ENCODE data around the gene NGEF.

DNA sequence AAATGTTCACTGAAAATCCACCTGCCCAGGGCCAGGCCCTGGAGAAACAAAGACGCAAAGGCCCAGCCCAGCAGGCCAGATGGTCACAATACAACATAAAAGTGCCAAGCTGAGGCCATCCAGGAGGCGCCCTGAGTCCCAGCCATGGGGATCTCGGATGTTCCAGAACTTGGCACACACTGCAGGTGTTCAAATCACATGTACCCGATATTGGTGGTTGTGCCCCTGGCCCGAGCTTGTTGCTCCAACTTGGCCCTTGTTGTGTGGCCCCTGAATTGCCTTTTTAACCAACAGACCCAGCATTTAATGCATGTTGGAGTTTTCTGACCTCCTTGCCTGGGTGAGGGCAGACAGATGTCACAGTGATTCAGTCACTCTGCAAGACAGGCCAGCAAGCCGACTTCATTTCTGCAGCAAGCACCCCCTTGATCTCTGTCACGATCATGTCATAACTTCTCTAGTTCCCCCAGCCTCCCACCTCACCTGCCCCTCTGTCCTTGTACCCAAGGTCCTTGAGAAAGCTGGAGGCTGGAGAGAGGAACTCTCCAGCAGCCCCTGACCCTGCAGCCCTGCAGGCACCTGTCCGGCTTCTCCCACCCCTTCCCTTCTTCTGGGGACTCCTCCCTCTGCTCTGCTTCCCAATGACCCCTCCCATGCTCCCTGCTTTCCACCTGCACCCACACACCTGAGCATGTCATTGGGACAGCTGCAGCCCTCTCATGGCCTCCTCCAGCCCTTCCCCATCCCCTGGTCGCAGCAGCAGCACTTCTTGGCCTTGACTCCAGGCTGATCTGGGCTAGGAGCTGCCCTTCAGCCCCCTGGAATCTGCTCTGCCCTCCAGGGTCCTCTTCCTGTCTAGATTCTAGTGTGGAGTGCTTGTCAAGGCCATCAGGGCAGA, 9.1 kb downstream of the NGEF start:
- TF ChIP-seq, protein P1, sequence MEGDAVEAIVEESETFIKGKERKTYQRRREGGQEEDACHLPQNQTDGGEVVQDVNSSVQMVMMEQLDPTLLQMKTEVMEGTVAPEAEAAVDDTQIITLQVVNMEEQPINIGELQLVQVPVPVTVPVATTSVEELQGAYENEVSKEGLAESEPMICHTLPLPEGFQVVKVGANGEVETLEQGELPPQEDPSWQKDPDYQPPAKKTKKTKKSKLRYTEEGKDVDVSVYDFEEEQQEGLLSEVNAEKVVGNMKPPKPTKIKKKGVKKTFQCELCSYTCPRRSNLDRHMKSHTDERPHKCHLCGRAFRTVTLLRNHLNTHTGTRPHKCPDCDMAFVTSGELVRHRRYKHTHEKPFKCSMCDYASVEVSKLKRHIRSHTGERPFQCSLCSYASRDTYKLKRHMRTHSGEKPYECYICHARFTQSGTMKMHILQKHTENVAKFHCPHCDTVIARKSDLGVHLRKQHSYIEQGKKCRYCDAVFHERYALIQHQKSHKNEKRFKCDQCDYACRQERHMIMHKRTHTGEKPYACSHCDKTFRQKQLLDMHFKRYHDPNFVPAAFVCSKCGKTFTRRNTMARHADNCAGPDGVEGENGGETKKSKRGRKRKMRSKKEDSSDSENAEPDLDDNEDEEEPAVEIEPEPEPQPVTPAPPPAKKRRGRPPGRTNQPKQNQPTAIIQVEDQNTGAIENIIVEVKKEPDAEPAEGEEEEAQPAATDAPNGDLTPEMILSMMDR (IDR thresholded peaks at IDR 0.05), result no peak
- TF ChIP-seq POLR2A (IDR thresholded peaks at IDR 0.05), result no peak
